ENCODE results near the gene RGS19.

RGS19 gene

DNA sequence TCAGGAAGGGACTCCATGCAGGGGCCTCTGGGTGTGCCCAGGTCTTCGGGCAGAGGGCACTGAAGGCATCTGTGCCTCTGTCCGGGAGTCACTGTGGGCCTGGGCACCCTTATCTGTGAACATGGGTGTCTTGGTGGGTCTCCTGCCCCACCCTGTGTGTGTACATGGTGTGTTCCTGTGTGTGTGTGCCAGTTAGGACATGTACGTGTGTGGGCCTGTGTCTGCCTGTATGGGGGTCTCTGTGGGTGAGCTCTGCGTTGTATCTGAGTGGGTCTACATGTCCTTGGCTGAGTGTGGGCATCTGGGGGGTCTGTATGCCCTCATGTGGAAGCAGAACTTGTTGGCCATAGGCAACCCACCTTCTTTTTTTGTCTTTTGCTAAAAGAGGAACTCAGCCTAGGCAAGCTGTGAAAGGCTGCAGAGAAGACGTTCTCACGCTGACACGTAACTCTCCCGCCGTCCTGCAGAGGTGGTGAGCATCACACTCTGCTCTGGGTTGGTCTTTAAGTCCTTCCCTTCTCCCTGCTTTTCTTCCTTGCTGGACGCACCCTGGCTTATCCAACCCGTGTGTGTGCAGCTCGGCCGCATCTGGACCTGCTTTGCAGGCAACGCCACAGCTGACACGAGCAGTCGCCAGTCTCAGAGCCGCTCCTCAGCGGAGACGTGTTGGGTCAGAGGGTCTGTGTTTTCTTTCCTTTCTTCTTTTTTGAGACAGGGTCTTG, 28.6 kb upstream of the RGS19 start:
- no peak for DNase-seq

DNA sequence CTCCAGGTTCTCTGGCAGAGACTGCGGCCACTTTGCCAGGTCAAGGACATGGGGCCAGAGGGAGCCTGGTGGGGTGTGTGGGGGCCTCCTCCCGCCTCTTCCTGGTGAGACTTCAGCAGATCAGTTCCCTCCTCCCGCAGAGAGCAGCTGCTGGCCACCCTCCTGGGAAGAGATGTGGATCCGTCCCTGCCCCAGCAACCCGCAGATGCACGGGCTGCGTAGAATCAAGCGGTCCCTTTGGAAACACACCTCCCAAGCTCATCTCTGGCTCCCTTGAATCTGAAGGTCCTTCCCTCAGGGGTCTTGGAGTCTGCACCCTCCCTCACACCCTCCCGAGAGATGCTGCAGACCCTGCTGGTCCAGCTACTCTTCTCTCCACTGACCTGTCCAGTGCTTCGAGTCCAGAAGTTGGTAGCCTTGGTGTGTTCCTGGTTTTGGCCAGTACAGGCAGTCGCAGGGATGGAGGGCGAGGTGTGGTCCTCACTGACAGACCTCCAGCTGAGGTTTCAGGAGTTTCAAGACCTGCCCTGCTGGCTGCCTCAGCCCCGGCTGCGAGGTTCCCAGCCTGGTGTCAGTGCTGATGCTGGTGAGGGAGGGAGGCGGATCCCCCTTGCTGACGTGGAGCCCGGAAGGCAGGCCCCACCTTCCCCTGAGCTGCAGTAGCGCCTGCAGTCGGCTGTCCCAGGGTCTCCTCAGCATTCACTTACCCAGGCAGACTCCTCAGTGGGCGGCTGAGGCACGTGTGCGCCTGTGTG, 27.8 kb upstream of the RGS19 start, which contains the start of gene NPBWR2:
Gene NPBWR2 (minus strand): TSS at position 585 of the 755 bp plus-strand sequence. CDS start 734 bp downstream, outside the sequence.
- DNase-seq: no peak

DNA sequence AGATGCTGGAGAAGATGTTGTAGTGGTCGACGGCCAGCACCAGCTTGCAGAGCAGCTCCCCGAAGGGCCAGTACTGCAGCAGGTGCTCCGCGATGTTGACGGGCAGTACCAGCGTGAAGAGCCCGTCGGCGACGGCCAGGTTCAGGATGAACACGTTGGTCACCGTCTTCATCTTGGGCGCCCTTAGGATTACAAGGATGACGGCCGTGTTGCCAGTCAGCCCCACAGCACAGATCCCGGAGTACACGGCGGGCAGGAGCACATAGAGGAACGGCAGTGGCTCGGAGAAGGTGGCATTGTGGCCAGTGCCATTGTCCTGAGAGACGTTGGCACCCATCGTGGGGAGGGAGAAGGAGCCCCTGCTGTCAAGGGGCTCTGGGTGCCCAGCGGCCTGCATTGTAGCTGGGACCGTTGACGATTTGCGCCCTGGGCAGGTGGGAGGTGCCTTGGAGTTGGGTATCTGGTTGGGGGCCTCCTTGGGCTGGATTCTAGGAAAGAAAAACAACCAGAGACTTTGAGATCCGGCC, 27.2 kb upstream of the RGS19 start:
- DNase-seq: no peak

DNA sequence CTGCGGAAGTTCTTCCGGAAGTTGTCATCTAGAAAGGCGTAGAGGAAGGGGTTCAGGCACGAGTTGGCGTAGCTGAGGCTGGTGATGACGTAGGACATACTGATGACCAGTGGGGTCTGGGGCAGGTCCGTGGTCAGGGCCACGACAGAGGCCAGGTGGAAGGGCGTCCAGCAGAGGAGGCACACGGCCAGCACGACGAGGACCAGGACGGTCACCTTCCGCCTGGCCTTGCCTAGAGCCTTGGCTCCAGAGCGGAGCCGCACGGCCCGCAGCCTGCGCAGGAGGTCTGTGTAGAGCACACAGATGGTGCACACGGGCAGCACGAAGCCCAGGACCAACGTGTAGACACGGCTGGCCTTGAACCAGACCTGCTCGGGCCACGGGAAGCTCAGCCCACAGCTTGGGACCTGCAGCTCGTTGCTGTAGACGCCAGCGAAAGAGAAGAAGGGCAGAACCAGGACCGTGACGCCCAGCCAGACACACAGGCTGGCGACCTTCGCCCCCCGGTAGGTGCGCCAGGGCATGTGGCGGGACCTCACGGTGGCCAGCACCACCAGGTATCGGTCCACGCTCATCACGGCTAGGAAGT, 26.6 kb upstream of the RGS19 start:
- no peak for DNase-seq

DNA sequence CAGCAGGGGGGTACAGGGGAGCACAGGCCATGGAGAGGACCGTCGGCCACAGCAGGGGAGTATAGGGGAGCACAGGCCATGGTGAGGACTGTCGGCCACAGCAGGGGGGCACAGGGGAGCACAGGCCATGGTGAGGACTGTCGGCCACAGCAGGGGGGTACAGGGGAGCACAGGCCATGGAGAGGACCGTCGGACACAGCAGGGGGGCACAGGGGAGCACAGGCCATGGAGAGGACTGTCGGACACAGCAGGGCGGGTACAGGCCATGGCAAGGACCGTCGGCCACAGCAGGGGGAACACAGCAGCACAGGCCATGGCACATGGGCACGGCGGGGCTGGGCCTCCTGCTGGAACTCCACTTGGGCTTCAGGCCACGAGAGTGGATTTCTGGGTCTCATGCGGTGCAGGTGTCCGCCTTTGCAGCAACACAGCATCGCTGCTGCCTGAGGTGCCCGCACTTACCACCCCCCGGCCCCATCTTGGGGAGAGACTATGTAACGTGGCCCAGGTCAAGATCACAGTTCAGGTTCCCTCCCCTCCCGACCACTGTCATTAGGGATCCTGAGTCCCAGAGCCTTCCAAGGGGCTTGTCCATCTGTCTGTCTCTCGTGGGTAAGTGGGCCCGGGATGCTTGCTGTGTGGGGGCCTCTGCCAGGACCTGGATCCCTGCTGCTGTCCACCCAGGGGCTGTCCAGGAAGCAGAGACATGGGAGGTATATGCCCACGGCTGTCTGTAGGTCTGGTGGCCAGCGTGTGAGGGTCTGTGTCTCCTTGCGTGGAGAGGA, 25.5 kb upstream of the RGS19 start:
- DNase-seq: no peak

DNA sequence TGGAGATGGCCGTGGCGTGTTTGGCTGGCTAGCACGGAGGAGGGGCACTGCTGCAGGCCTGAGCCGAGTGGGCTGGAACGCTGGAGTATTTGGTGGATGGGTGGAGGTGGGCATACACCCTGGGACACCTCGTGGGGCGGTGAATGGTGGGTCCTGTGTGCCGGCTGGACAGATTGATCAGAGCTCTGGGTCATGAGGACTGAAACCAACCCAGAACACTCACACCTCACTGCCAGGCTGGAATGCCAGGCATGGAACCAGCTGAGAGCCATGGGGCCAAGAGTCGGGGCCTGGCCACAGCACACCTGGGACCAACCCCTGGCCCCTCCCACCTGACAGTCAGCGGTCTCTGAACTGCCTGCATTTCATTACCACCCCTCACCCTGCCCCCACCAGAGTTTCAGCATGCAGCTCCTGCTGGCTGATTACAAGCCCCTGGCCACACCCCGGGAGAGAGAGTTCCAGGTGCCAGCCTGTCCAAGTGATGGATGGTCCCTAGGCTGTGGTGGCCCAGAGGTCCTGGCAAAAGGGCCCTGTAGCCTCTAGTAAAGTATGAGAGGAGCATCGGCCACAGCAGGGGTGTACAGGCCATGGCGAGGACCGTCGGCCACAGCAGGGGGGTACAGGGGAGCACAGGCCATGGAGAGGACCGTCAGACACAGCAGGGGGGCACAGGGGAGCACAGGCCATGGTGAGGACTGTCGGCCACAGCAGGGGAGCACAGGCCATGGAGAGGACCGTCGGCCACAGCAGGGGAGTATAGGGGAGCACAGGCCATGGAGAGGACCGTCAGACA, 24.8 kb upstream of the RGS19 start:
- no peak for DNase-seq

DNA sequence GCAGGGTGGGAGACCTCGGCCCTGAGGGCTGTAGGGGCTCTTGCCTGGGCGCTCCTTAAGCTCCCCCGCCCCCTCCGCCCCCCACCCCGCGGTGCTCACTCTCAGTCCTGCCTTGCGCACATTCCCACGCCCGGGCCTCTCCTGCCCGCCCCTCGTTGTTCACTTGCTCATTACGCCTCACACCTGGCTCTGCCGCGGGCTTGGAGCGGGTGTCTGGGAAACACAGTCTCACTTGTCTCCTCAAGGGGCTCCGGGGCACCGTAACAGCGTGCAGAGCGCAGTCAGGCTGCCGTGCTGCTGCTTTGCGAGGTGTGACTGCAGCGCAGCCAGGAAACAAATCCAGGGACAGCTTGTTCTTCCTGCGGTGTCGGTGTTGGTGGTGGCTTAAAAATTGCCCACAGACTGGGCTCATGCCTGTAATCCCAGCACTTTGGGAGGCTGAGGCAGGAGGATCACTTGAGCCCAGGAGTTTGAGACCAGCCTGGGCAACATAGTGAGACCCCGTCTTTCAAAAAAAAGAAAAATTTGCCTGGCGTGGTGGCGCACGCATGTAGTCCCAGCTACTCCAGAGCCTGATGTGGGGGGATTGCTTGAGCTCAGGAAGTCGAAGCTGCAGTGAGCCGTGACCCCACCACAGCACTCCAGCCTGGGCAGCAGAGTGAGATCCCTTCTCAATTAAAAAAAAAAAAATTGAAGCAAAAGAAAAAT, 23.5 kb upstream of the RGS19 start:
- DNase-seq: peak; percentile 67

DNA sequence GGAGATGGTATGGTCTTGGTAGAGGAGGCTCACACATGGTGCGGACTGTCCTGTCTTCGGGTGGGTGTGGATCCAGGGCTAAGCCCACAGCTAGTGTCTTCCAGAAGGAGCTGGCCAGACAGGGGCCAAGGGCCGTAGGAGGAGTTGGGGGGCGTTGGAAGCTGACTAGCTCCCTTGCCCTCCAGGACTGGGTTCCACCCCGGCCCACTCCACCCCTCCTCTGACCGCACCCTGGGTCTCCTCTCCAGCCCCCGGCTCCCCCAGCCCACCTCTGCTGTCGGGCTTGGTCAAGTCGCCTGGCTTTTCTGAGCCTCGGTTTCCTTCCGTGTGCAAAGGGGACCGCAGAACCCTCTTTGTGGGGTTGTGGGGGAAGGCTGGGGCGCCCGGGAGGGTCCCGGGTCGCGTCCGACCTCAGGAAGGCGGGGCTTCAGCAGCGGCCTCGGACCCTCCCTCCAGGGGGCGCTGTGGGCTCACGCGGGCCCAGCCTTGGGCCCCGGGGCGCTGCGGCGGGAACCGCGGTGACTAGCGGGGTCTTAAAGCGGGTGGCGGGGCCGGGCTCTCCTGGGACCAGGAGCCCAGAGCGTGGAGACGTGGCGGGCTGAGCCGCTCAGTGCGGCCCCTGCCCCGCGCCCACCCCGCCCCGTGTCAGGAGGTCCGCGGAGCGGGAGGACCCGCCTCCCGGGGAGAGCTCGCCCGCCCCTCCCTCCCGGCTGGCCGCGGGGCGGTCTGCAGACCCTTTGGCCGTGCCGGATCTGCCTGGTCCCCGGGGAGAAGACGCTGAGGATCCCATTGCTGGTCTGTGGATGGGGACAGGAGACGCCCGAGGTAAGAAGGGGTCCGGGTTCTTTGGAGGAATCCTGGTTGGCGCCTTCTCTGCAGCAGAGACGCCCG, 22.7 kb upstream of the RGS19 start:
- peak; percentile 54 for DNase-seq

DNA sequence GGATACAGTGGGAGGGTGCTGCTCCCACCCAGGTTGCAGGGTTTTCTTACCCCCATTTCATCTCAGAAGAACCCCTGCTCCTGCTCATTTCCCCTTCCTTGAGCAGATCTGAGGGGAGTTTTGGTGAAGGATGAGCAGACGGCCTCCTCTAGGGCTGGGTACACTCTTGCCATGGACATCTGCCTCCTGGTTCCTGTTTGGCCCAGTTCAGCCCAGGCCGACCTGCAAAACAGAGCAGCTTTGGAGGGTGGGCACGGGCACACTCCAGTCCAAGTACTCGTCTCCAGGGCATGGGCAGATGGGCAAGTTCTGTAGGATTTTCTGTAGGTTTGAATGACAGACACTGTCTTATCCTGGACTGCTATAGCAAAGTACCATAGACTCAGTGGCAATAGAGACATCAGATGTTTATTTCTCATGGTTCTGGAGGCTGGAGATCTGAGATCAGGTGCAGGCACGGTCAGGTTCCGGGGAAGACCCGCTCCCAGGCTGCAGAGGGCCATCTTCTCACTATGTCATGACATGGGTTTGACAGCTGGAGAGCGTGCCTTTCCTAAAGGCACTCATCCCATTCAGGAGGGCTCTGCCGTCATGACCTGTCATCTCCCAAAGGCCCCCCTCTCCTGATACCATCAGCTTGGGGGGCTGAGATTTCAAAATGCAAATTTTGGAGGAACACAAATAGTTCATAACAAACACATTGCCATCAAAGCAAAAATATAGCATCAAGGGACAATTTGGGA, 21.8 kb upstream of the RGS19 start:
- DNase-seq: no peak

DNA sequence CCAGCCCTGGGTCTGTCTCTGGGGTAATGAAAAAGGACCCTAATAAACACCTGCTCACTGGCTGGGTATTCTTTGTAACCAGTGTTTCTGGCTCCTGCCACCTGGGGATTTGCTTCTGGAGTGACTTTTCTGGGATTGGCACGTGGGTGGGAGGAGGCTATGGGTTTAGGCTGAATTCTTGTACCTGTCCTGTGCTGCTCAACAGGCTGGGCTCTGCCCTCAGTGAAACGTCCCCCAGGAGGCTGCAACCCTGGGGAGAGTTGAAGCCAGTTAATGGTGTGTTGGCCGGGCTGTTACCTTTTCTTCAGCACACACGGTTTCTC, 21.2 kb upstream of the RGS19 start:
- DNase-seq: no peak

DNA sequence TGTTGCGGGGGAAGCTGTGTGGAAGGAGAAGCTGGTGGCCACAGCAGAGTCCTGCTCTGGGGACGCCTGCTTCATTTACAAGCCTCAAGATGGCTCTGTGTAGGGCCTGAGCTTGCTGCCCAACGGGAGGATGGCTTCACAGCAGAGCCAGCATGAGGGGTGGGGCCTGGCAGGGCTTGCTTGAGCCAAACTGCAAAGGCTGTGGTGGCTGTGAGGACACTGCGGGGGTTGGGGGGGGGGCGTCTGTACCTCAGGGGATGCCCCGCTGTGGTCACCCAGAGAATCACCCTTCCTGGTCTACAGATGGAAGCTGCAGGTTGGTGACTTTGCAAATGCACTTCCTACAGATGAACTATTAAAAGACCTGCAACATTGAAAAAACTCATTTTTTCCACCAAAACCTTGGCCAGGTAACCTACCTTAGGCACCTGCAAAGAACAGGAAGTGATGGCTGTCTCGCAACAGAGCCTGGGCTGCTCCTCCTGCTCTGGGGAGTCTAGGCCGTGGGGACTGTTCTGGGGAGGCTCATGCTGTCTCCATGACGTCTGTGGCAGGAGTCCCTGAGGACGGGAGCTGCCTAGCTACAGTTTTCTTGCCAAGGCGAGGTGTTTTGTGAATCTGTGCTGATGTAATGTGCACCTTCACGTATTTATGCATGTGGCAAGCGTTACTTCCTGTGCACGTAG, 20.7 kb upstream of the RGS19 start:
- peak; percentile 47 for DNase-seq

DNA sequence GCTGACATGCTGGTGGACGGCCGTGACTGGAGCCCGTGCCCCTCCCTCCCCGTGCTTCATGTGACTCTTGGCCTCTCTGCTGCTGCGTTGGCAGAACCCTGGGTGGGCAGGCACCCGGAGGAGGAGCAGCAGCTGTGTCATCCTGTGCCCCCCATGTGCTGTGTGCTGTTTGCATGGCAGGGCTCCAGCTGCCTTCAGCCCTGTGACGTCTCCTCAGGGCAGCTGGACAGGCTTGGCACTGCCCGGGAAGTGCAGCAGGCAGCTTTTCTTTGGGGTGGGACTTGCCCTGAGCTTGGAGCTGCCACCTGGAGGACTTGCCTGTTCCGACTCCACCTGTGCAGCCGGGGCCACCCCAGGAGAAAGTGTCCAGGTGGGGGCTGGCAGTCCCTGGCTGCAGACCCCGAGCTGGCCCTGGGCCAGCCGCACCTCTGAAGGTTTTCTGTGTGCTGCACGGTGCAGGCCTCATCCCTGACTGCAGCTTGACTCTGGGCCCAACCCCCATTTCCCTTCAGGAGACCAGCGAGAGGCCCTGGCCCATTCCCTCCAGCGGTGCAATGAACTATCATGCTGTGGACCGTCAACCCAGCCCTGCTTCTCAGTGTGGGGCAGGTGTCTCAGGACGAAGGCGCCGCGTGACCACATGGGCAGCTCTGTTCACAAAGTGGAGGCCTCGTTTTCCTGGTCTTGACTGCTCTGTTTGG, 19.9 kb upstream of the RGS19 start:
- DNase-seq: peak; percentile 91

DNA sequence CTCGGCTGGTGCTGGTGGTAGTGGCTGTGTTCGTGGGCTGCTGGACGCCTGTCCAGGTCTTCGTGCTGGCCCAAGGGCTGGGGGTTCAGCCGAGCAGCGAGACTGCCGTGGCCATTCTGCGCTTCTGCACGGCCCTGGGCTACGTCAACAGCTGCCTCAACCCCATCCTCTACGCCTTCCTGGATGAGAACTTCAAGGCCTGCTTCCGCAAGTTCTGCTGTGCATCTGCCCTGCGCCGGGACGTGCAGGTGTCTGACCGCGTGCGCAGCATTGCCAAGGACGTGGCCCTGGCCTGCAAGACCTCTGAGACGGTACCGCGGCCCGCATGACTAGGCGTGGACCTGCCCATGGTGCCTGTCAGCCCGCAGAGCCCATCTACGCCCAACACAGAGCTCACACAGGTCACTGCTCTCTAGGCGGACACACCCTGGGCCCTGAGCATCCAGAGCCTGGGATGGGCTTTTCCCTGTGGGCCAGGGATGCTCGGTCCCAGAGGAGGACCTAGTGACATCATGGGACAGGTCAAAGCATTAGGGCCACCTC, 19.2 kb upstream of the RGS19 start:
- no peak for DNase-seq

DNA sequence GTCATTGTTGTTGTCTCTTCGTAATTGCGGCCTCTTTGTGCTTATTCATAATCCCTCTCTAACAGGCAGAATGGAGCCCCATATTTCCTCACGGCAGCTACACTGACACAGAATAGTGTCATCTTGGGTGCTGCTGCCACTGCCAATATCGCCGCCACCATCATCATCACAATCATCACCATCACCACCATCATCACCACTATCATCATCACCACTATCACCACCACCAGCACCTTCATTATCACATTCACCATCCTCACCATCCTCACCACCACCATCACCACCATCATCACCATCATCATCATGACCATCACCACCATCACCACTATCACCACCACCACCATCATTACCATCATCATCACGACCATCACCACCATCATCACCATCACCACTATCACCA, 17.2 kb upstream of the RGS19 start:
- DNase-seq: no peak

DNA sequence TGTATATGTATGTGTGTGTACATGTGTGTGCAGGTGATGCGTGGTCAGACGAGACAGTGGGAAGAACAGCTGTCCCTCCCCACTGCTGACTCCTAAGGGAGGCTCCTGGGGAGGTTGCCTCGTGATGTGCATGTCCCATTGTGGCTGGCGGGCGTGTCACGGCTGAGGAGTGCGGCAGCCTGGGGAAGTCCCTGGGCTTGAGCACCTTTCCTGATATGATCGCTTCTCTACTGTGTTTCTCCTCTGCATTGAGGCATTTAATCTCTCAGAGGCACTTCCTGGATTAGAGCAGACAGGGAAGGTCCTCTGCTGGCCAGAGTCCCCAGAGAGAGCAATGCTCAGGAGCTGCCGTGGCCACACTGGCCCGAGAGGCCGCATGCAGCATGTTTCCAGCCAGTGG, 16.6 kb upstream of the RGS19 start:
- DNase-seq: no peak

DNA sequence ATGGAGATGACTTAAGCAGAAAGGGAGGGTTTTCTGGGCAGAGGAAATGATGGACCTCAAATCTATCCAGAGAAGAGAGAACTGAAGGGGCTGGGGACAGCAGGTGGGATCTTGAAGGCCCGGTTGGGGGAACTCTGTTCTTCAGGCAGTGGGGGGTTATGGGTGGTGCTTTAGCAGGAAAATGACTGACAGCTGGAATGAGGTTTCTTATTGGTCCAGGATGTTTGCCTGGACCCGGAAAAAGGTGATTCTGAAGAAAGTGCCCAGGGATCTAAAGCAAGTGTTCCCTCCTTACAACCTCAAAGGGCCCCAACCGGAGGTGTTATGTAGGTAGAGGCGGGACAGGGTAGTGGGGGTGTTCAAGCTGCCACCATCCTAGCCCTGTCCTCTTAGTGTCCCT, 16.1 kb upstream of the RGS19 start:
- DNase-seq: no peak

DNA sequence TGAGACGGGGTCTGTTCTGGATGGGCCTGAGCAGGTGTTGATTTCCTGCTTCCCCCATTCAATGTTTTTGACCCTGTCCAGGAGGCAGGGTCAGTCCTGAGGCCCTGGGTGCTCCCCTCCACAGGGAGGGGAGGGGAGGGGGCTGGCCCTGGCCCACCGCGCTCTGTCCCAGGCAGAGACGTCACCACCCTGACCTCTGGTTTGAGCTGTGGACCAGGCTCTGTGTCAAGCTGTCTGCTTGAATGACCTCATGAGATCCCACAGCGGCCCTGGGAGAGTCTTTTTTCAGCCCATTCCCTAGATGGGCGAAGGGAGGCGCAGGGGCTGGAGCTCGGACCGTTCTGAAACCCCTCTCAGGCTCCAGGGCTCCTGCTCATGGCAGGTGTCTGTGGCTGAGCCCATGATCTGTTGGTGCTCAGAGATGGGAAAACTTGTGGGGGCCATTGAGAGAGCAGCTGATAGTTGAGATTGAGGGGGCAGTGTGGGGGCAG, 13.7 kb upstream of the RGS19 start:
- DNase-seq: no peak

All from COR-L47 (cell line).